T-helper 2 cell (primary cell): ENCODE data around the gene TSC22D4.

ENCODE experiments used
- DNase-seq, 5 experiments: peaks; one replicate each; pipeline versions ENCODE4 v3.0.0 to v3.0.0-alpha.2; 2012 to 2022

TSC22D4 gene

DNA sequence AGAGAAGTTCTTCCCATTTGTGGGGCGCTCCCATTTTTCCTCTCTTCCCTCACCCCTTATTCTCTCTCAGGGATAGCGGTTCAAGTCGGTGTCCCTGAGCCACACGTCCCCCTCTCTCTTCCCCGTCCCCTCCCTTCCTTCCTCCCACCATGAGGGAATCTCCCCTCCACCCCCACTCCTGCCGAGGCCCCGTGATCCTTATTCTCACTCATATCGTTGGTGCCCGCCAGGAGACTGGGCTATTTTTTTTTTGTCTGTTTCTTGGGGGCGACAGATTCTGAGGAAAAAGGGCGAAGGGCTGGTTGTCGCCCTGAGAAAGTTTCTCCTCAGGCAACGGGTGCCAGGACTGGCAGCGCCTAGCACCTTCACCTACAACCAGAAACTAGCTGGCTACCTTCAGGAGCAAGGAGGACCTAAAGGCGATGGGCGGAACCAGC is 51.2 kb downstream of the TSC22D4 start:
- no peak for DNase-seq

DNA sequence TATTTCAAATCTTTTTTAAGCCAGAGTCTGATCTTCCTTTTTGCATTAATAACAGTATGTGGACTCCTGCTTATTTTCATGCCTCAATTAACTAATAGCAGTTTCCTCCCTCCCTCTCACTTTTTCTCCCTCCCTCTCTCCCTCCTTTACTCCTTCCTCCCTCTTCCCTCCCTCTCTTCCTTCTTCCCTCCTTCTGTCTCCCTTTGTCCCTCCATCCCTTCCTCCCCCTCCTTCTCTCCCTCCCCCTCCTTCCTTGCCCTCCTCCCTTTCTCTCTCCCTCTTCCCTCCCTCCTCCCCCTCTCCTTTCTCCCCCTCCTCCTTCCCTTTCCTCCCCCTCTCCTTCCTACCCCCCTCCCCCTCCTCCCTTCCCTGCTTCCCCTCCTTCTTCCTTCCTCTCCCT is 52.5 kb downstream of the TSC22D4 start:
- DNase-seq: no peak

DNA sequence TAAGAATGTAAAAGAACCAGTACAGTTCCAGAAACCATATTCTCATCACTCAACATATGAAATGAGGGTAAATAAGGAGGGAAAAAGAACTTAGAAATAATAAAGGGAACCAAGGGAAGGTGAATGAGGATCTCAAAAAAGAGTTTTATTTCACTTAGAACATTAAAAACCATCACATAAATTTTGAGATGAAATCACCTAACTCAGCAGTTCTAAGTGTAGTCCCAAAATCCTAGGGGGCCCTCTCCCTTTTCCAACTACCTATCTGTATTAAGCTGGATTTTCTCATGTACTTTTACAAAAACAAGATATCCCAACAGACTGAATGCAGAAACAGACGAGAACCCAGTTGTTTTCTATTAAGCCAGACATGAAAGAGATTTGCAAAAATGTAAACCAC is 53.7 kb downstream of the TSC22D4 start:
- no peak for DNase-seq

DNA sequence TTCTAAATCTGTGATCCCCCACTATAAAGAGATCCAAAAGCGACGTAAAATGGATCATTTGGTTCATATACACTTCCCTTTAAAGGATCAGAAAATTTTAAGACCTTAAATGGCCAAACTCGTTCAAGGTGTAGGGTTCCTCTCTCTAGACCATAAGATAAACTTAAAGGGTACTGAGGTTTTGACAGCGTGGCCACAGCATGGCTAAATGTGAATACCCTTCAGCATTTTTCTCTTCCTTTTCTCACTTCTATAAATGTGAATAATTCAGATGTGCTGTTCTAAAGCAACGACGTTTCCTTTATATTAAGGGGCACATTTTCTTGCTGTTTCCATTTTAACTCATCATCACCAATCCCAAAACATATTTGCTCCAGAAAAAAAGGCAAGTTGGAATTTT is 55.7 kb downstream of the TSC22D4 start:
- DNase-seq: no peak

DNA sequence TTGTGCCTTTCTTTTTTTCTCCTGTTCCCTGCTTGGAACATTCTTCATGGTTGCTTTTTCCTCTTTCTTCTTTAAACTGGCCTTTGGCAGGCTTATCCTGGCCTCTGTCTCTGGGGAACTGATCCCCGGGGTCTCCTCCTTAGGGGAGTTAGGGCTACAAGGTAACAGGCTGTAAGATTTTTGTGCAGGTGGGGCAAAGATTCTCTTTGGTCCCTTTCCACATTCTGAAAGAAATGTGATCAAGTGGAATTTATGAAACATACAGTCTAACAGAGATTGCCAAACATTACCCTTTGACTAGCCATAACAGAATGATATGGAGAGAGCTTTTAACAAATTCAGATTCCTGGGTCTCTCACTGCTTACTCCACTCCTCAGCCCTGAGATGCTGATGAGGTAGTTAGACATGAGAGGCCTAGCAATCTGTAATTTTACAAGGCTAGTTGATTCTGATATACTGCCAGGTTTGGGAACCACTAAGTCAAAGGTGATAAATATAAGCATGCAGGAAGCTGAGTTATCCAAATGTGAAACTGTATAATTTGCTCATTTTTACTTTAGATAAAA is 59.3 kb downstream of the TSC22D4 start:
- no peak for DNase-seq

DNA sequence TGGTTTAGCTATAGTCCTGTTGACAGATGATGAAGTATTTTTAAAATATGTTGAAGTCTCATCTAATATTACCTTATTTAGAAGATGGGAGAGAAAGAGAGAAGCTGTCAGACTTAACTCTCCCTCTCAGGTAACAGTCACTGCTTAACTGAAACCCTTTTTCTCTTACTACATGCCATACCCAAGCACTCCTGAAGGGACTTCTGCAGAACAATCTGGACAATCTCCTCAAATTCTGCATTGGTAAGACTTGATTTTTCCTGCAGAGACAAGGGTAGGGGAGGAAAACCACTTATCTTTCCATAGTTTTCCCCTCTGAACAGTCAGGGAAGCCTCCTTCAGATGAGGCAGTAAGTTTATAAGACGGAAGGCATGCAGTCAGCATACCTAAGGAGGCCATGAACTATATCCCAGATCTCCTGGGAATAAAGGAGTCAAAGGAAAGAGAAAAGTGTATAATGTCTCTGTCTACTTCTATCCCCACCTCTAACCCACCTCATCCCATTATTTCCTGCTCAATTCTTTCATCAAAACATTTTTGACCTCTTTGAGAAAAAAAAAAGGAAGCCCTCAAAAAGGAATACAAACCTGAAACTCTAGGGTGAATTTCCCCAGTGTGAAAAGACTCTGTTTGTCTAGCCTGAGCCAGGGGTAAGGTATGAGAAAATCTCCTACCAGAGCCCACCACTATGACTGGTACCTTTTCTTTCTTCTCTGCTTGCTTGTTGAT is 59.9 kb downstream of the TSC22D4 start:
- DNase-seq: no peak
